HG02588 (cell line): ENCODE results near the gene CCDC83.
A peak's percentile ranks its signal among the peaks of the same experiment; 100 is the strongest.
"Not testable (repeated sequence)": the region's sequence is repeated elsewhere in the genome, so short reads cannot be mapped to it uniquely, and the experiment has no call there.

Experiments
- ATAC-seq: cut with Tn5 transposase; IDR thresholded peaks from one replicate; pipeline ENCODE4 v1.9.1; 2021; ENCODE audit warnings: mild to moderate bottlenecking, moderate library complexity; ENCODE audit not compliant: unreplicated experiment

Gene CCDC83

GRCh38 chr11:85835263-85835662, 19.9 kb upstream of the CCDC83 start:
- ATAC-seq: no peak

- ATAC-seq: no peak
Observed at GRCh38 chr11:85835729-85836128, 19.5 kb upstream of the CCDC83 start.

GRCh38 chr11:85840932-85841331, 14.3 kb upstream of the CCDC83 start:
- ATAC-seq: not testable (repeated sequence)

- ATAC-seq: no peak
Observed at GRCh38 chr11:85843929-85844328, 11.3 kb upstream of the CCDC83 start.

GRCh38 chr11:85844439-85845123, 10.6 kb upstream of the CCDC83 start:
- ATAC-seq: no peak

- ATAC-seq: no peak
Observed at GRCh38 chr11:85845124-85845631, 10.0 kb upstream of the CCDC83 start.

GRCh38 chr11:85847436-85847835, 7.7 kb upstream of the CCDC83 start:
- no peak for ATAC-seq

GRCh38 chr11:85848006-85848405, 7.2 kb upstream of the CCDC83 start:
- ATAC-seq: no peak

GRCh38 chr11:85848556-85848955, 6.6 kb upstream of the CCDC83 start:
- no peak for ATAC-seq

- not testable (repeated sequence) for ATAC-seq
Observed at GRCh38 chr11:85852754-85853153, 2.4 kb upstream of the CCDC83 start.

GRCh38 chr11:85853541-85853940, 1.6 kb upstream of the CCDC83 start:
- not testable (repeated sequence) for ATAC-seq

- ATAC-seq: no peak
Observed at GRCh38 chr11:85854212-85854556, 999 bp upstream of the CCDC83 start.

GRCh38 chr11:85854557-85855340, 434 bp upstream of the CCDC83 start:
- peak; percentile 99 for ATAC-seq

GRCh38 chr11:85857098-85857497, 1.9 kb downstream of the CCDC83 start:
- no peak for ATAC-seq

- ATAC-seq: not testable (repeated sequence)
Observed at GRCh38 chr11:85859541-85859940, 4.4 kb downstream of the CCDC83 start.

GRCh38 chr11:85863855-85864254, 8.7 kb downstream of the CCDC83 start:
- no peak for ATAC-seq

GRCh38 chr11:85866137-85866827, 11.1 kb downstream of the CCDC83 start:
- no peak for ATAC-seq

- ATAC-seq: no peak
Observed at GRCh38 chr11:85867751-85868150, 12.6 kb downstream of the CCDC83 start.

- ATAC-seq: no peak
Observed at GRCh38 chr11:85869781-85870180, 14.6 kb downstream of the CCDC83 start.

- ATAC-seq: no peak
Observed at GRCh38 chr11:85874265-85874664, 19.1 kb downstream of the CCDC83 start.

GRCh38 chr11:85875505-85875904, 20.3 kb downstream of the CCDC83 start:
- no peak for ATAC-seq

- ATAC-seq: no peak
Observed at GRCh38 chr11:85884581-85885021, 29.4 kb downstream of the CCDC83 start.
